Measurements from ENCODE around the gene DCC. TPM values are rescaled to one million over a fixed set of nuclear protein-coding genes. Genes with fewer than 3 reads are reported as not detected.

Gene DCC
- total and polyA plus RNA-seq, 2 donors (not counting 1 experiment from before 2014, with no cell fraction given), result 0.14 TPM; not detected in 1

DNA sequence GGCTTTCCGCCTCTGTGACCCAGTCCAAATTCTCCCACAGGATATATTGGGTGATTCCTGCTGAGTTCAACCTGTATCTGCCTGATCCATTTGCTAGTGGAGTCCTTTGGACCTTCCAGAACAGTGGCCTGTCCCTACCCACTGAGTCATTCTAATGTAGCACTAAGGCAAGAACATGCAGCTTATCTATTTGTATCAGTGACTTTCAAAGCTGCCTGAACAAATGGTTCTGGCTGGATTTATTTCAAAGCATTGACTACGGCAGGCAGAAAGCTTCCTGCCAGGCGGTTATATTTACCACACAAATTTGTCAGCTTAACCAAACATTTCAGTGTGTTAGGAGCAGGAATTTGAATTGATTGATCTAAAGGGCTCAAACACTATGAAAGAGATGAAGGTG, 613.4 kb downstream of the DCC start:
- Histone ChIP-seq H4K20me1 (ENCODE audit: control insufficient read depth, extremely low read depth, insufficient read depth, low read length) (no peaks in the 10 kb centered on the region), H3K36me3 (ENCODE audit: control insufficient read depth, insufficient read depth, low read length) (no peaks in the 10 kb centered on the region), H3K4me1 (ENCODE audit: control insufficient read depth, extremely low read depth, insufficient read depth, low read length) (no peaks in the 10 kb centered on the region), H3K27ac (ENCODE audit: insufficient read depth, low read length) (no peak overlapping the region), H3K4me2 (ENCODE audit: extremely low read depth, insufficient read depth, low read length) (no peak overlapping the region), H3K9ac (ENCODE audit: insufficient read depth, low read length) (no peak overlapping the region), H3K4me3 (replicated peaks in 1 of 4; ENCODE audit: control extremely low read depth in 1 of 4, insufficient read depth in 1 of 4, low read depth in 3 of 4, low read length in 4 of 4) (no peak overlapping the region), H3K9me3 (ENCODE audit: control insufficient read depth, insufficient read depth, low read depth, low read length) (no peaks in the 10 kb centered on the region), H3K27me3 (ENCODE audit: control insufficient read depth, insufficient read depth, low read length) (no peaks in the 10 kb centered on the region), H2AFZ (ENCODE audit: low read length) (no peak overlapping the region), H3K79me2 (ENCODE audit: control insufficient read depth, insufficient read depth, low read length) (no peaks in the 10 kb centered on the region)
- TF ChIP-seq CTCF (conservative IDR thresholded peaks at IDR 0.05 in 1 of 2, IDR thresholded peaks at IDR 0.05 in 1 of 2; ENCODE audit: low read depth in 1 of 2, low read length in 2 of 2) (no peak), EZH2 (IDR thresholded peaks at IDR 0.05; ENCODE audit: low read length, missing control alignments) (no peak)
- no peak for DNase-seq (ENCODE audit: low read depth in 2 of 2)

- H3K4me3 ChIP-seq (replicated peaks in 1 of 4; ENCODE audit: control extremely low read depth in 1 of 4, insufficient read depth in 1 of 4, low read depth in 3 of 4, low read length in 4 of 4), result no peak overlapping the region
- H2AFZ ChIP-seq (ENCODE audit: low read length), result no peak overlapping the region
- no peak for DNase-seq (ENCODE audit: low read depth in 2 of 2)
- H3K36me3 ChIP-seq (ENCODE audit: control insufficient read depth, insufficient read depth, low read length), result no peaks in the 10 kb centered on the region
- H3K4me1 ChIP-seq (ENCODE audit: control insufficient read depth, extremely low read depth, insufficient read depth, low read length), result no peaks in the 10 kb centered on the region
- no peak overlapping the region for H3K9ac ChIP-seq (ENCODE audit: insufficient read depth, low read length)
- H3K79me2 ChIP-seq (ENCODE audit: control insufficient read depth, insufficient read depth, low read length), result no peaks in the 10 kb centered on the region
- no peaks in the 10 kb centered on the region for H4K20me1 ChIP-seq (ENCODE audit: control insufficient read depth, extremely low read depth, insufficient read depth, low read length)
- TF ChIP-seq CTCF (conservative IDR thresholded peaks at IDR 0.05 in 1 of 2, IDR thresholded peaks at IDR 0.05 in 1 of 2; ENCODE audit: low read depth in 1 of 2, low read length in 2 of 2) (no peak), EZH2 (IDR thresholded peaks at IDR 0.05; ENCODE audit: low read length, missing control alignments) (no peak)
- no peaks in the 10 kb centered on the region for H3K9me3 ChIP-seq (ENCODE audit: control insufficient read depth, insufficient read depth, low read depth, low read length)
- H3K27me3 ChIP-seq (ENCODE audit: control insufficient read depth, insufficient read depth, low read length), result no peaks in the 10 kb centered on the region
- H3K4me2 ChIP-seq (ENCODE audit: extremely low read depth, insufficient read depth, low read length), result no peak overlapping the region
- H3K27ac ChIP-seq (ENCODE audit: insufficient read depth, low read length), result no peak overlapping the region
Measured at GRCh38 chr18:52963481-52963880, 623.5 kb downstream of the DCC start.

DNA sequence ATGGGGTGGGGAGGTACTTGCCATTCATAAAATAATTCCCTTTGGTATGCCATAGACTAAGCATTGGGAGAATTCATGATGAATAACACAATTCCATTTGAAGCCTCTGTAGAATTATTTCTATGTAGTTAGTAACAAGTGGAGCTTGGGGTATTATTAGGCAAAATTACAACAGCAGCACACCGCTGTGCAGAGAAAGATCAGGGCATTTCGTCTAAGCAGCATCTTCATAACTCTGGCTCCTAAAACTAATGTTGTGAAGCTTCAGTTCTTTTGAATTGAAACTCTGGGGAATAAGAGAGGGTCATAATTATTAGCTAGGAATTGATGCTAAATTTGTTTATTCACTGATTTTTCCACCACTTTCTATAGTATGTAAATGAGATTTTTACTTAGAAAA, 630.7 kb downstream of the DCC start:
- Histone ChIP-seq H3K27me3 (ENCODE audit: control insufficient read depth, insufficient read depth, low read length) (no peaks in the 10 kb centered on the region), H3K27ac (ENCODE audit: insufficient read depth, low read length) (no peak overlapping the region), H2AFZ (ENCODE audit: low read length) (no peak overlapping the region), H3K4me1 (ENCODE audit: control insufficient read depth, extremely low read depth, insufficient read depth, low read length) (no peaks in the 10 kb centered on the region), H3K9me3 (ENCODE audit: control insufficient read depth, insufficient read depth, low read depth, low read length) (no peaks in the 10 kb centered on the region), H3K4me2 (ENCODE audit: extremely low read depth, insufficient read depth, low read length) (no peak overlapping the region), H4K20me1 (ENCODE audit: control insufficient read depth, extremely low read depth, insufficient read depth, low read length) (no peaks in the 10 kb centered on the region), H3K4me3 (replicated peaks in 1 of 4; ENCODE audit: control extremely low read depth in 1 of 4, insufficient read depth in 1 of 4, low read depth in 3 of 4, low read length in 4 of 4) (no peak overlapping the region), H3K9ac (ENCODE audit: insufficient read depth, low read length) (no peak overlapping the region), H3K79me2 (ENCODE audit: control insufficient read depth, insufficient read depth, low read length) (no peaks in the 10 kb centered on the region), H3K36me3 (ENCODE audit: control insufficient read depth, insufficient read depth, low read length) (no peaks in the 10 kb centered on the region)
- no peak for TF ChIP-seq EZH2 (IDR thresholded peaks at IDR 0.05; ENCODE audit: low read length, missing control alignments)
- no peak for TF ChIP-seq CTCF (conservative IDR thresholded peaks at IDR 0.05 in 1 of 2, IDR thresholded peaks at IDR 0.05 in 1 of 2; ENCODE audit: low read depth in 1 of 2, low read length in 2 of 2)
- DNase-seq (ENCODE audit: low read depth in 2 of 2), result no peak

Measured in fibroblast of lung (primary cell).